AG09309 (cell line): ENCODE data around the gene CCND1.

Experiments
- DNase-seq: peaks from one replicate; pipeline ENCODE4 v3.0.0-alpha.2; 2010; ENCODE audit warnings: low read depth
- H3K4me3 ChIP-seq: 2 replicates; pipeline ENCODE4 v1.5.1; 2011; ENCODE audit warnings: mild to moderate bottlenecking, low read depth, low read length, moderate library complexity; ENCODE audit not compliant: control insufficient read depth
- TF ChIP-seq, protein P1 (sequence below): IDR thresholded peaks from 2 replicates; pipeline ENCODE4 v1.5.1; 2011; ENCODE audit warnings: mild to moderate bottlenecking, low read depth, low read length, inconsistent platforms; ENCODE audit not compliant: insufficient read depth, control insufficient read depth; ENCODE audit errors: missing control alignments

CCND1 gene

DNA sequence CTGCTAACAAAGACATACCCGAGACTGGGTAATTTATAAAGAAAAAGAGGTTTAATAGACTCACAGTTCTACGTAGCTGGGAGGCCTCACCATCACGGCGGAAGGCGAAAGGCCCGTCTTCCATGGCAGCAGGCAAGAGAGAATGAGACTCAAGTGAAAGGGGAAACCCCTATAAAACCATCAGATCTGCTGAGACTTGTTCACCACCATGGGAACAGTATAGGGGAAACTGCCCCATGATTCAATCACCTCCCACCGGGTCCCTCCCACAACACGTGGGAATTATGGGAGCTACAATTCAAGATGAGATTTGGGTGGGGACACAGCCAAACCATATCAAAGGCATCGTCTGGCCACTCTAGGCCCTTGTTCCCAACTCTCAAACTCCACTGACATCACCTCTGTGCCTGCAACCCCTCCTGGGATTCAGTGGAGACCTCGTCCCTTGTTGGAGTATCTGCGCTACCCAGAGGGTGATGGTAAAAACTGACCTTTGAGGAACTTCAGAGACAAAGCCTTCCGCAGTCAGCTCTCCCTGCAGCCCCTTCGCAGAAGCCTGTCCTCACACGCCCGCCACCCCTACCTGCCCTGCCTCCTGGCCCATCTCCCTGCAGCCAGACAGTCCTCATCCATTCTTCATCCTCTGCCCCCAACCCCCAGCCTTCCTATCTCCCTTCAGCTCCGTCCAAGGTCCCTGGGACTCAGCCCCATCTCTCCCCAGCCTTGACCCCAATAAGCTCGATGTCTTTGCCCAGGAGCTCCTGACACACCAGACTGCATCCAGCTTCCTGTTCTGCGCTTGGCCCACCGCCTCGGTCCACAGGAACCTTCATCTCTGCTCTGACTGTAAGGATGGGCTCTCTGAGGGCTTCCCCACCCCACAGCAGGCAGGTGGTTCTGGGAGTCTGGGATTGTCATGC lies 15.8 kb downstream of the CCND1 start:
- DNase-seq, result no peak
- no peak overlapping the region for H3K4me3 ChIP-seq
- TF ChIP-seq, protein P1, sequence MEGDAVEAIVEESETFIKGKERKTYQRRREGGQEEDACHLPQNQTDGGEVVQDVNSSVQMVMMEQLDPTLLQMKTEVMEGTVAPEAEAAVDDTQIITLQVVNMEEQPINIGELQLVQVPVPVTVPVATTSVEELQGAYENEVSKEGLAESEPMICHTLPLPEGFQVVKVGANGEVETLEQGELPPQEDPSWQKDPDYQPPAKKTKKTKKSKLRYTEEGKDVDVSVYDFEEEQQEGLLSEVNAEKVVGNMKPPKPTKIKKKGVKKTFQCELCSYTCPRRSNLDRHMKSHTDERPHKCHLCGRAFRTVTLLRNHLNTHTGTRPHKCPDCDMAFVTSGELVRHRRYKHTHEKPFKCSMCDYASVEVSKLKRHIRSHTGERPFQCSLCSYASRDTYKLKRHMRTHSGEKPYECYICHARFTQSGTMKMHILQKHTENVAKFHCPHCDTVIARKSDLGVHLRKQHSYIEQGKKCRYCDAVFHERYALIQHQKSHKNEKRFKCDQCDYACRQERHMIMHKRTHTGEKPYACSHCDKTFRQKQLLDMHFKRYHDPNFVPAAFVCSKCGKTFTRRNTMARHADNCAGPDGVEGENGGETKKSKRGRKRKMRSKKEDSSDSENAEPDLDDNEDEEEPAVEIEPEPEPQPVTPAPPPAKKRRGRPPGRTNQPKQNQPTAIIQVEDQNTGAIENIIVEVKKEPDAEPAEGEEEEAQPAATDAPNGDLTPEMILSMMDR, result no peak

GRCh38 chr11:69657456-69657910 lies 16.5 kb downstream of the CCND1 start:
- DNase-seq, result no peak

DNA sequence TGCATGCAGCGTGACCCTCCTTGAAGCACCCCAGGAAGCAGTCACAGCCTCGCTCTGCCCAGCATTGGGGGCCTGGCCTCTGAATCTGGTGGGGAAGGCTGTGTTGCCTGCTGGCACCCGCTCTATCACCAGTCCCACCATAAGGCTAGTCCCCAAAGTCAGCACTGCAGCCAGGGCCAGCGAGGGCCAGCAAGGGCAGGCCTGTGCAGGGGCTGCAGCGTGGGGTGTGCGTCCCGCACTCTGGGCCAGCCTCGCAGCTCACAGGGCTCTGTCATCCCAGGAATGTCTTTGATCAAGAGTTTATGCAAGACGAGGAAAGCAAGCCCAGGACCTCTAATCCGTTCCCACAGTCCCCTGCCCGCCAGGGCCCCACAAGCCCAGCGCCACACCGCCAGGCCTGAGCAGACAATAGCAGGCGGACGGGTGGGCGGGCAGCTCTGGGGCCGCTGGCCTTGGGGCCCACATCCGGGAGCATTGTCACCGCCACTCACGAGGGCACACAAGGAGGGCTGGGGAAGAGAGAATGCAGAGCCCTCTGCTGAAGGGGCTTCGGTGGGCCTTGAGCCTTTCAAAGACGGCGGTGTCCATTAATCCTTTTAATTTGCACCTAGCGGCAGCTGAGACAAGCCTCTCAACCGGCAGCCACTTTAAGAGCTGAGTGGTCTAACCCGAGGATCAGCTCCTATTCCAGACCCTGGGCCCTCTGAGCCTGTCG lies 17.1 kb downstream of the CCND1 start:
- no peak overlapping the region for H3K4me3 ChIP-seq
- TF ChIP-seq, protein P1, result no peak
- DNase-seq, result no peak

More at GRCh38 chr11:69657456-69657910, 16.5 kb downstream of the CCND1 start:
- TF ChIP-seq, protein P1, result no peak
- H3K4me3 ChIP-seq, result no peak overlapping the region

DNA sequence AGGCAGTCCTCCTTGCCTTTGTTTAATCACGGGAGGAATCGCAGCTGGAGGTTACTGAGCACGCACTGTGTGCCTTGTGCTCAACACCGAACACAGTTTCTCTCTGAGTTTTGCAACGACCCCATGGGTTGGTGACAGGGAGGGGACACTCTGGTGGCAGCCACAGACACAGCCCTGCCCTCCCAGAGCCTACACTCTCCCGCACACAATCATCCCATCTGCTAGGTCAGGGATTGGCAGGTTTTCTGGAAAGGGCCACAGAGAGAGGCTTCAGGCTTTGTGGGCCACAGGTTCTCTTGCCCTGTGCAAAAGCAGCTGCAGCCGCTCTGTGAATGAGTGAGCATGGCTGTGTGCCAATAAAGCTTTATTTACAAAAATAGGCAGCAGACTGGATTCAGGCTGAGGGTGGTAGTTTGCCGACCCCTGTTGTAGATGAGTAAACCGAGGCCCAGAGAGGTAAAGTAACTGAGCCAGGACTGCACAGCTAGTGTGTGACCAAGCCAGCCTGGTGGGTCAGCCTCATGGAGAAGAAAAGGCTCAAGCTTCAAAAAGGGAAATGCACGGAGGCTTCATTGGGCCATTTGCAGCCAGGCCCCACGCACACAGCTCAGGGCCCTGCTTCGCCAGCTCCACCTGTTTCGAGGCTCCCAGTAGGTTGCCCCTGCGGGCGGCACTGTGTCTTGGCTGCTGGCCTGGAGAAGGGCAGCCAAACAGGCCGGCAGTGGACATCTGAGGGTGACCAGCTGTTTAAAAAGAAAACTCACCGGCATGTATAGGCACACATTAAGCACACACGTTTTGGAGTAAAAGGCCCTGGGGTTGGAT lies 17.9 kb downstream of the CCND1 start:
- TF ChIP-seq, protein P1, result no peak
- no peak for DNase-seq
- no peak overlapping the region for H3K4me3 ChIP-seq

DNA sequence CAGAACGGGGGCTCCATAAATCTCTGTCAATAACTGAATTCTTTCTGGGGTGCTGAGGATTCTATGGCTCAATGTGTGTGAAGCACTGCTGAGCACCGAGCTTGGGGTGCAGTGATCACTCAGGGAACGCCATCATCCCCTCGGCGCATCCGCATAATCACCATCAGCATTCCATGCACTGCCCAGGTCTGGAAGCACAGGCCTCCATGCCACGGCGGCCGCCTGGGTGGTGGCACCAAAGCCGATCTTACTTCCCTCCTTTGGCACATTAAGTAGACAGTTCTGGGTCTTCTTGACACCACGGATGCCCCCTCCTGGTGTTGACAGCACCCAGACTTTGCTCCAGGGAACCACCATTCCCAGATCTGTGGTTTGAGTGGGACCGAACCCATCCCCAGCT lies 18.6 kb downstream of the CCND1 start:
- DNase-seq, result no peak
- H3K4me3 ChIP-seq, result no peak overlapping the region
- TF ChIP-seq, protein P1, result no peak

- H3K4me3 ChIP-seq, result no peak overlapping the region
- no peak for DNase-seq
- TF ChIP-seq, protein P1, result no peak
These were observed 19.1 kb downstream of the CCND1 start for GRCh38 chr11:69660001-69660500.
